NCI-H2107 (cell line): ENCODE results near the gene HS6ST1.

Experiments
- DNase-seq: peaks from one replicate; lab custom pipeline; 2025; lab: John Stamatoyannopoulos, UW

Gene HS6ST1

DNA sequence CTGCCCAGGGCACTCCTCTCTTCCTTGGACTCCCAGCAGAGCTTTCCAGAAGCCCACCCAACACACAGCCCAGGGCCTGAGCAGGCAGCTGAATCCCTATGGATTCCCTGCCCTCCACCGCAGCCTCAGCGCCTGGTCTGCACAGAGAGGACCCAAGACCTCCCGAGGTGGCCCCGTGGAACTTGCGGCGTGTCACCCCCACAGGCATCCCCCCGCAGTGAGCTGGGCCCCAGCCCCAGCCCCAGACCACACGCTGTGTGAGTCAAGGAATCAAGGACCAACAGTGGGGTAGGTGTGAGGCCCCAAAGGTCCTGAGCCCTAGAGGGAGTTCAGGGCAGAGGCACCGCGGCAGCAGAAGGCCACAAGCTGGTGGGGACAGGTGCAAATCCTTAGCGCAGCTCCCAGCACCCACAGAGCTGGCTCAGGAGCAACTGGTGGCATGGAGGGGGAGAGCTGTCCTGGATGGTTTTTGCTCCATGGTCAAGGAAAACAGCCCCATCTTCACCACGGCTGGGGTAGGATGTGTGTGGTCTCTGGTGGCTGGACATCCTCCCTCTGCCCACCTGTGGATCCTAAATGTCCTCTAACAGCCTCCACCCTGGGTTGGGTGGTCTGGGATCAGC lies 8.5 kb downstream of the HS6ST1 start:
- DNase-seq: no peak

DNA sequence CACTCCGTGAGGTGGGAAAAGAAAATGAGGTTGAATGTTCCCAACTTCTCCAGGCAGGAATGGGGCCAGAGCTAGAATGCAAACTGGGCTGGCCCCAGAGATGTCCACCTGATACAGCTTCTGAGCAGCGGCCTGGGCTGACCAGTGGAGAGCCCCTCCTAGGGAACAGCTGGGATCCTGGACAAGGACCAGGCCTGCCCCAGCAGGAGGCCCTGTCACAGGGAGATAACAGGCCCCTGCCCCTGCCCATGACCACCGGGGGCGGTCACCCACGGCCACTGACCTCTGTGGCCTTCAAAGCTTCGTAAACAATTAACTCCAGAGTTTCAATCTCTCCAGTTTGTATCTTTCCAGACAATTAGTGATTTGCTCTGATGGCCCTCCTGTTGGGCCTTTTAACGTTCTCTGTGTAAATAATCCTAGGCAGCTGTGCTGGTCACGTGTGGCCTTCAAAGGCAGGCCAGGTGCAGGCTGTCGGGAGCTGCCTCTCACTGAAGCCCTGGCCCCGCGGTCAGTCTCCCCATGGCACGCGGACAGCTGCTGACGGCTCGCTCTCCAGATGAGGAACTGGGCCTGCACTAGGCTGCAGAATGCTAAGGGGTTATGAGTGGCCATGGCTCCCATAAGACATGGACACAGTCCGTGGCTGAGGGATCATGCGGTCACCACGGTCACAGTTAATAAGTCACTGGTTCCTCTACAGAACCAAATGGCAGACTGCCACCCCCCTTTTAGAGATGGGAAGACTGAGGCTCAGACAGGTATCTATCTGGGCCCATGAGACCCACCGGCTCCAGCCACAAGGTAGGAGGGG lies 9.2 kb downstream of the HS6ST1 start:
- DNase-seq: peak; percentile 64

DNA sequence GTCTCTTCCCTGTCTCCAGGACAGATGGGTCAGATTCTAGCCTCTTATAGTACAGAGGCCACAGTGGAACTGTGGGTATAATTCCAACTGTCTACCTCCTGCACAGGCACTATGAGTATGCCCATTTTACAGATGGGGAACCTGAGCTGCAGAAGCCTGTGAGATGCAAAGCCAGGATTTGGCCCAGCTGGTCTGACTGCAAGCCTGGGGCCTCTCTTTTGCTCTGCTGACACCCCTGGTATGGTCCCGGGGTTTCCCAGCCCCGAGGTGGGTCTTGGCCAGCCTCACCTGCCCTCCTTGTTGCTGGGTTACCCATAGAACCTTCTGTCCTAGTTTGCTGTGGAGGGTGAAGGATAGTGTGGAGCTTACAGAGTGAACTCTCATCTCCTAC lies 9.8 kb downstream of the HS6ST1 start:
- DNase-seq: no peak

DNA sequence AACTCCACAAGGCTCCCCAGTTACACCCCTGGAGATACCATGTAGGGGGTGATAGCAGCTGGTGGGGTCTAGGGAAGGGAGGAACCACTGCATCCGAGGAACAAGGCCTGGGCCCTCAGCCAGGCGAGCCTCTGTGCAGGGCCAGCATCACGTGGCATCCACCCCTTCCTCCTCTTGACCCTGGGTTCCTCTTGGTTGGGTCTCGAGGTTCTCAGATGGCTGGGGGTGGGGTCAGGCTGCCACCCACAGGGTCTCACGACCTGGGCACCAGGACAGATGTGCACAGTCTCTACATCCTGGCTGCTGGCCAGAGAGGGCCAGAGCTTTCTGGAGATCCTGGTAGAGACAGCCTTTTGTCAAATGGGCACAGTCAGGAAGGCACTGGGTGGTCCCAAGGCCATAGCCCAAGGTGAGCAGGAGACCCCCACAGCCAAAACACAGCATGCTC lies 10.4 kb downstream of the HS6ST1 start:
- DNase-seq: no peak

DNA sequence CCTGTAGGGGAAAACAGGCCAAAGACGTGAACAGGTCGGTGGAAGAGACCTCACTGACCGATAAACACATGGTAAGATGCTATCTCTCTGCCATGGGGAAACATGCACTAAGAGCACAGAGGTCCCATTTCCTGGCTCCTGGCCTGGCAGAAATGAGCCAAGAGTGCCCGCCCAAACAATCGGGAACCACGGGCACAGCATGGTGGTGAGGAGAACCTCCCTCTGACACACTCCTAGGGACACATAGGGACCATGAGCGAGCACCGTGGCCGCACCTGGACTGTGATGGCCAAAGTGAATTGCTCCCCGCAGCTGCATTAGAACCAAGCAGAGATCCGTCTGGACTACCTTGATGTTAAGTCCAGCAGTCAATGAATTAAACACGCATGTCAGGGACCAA lies 11.1 kb downstream of the HS6ST1 start:
- no peak for DNase-seq

DNA sequence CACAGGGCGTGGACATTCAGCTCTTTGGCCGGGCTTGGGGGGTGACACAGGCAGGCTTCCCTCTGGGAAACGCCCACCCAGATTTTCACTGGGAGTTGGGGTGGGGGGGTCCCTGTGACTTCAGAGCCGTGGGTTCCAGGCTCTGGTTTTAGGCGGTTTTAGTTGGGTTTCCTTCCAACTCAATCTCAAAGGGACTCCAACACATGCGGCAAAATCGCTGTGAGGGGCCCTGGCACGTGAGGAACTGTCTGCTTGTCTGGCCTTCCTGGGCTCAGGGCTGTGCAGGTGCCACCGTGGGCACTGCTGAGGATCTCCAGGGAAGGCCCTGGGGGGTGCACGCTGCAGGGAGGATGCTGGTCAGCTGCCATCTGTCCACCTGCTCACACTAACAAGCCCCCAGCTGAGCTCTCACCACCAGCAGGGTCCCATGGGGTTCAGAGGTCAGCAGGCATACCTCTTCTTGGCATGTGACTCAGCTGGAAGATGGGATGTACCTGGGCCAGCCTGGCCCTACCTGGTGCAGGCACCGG lies 11.7 kb downstream of the HS6ST1 start:
- DNase-seq: no peak

DNA sequence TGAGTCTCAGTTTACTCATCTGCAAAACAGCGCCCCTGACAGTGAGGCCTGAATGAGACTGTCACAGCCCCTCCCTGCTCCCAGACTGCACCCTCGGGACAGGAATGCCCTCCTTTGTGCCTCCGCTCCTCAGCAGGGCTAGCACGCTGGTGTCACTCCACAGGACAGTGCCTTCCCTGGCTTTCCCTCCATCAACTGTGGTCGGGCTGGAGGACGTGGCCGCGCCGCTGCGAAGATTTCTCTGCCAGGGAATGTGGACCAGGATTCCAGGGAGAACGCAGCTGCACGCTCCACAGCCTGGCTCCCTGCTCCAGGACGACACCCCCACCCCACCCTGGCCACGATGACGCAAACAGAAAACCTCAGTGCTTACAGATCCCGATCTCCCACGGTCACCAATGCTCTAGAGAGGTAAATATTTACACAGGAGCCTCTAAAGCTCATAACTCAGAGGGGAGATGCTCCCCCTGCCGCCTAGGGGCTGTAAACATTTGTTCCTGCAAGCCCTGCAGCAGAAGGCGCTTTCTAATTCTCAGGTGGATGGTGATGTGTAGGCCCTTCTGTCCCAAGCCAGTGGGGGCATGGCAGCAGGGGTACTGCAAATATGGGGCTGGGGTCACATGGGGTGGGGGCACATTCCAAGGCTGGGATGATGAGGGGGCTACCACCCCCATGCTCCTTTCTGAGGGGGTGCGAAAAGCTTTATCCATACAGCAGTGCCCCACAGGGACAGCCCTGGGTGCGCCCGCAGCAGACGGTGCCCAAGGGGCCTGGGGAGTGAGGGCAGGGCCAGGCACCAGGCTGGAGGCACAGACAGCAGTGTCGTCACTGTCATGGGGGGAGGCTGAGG lies 12.4 kb downstream of the HS6ST1 start:
- DNase-seq: peak; percentile 54

DNA sequence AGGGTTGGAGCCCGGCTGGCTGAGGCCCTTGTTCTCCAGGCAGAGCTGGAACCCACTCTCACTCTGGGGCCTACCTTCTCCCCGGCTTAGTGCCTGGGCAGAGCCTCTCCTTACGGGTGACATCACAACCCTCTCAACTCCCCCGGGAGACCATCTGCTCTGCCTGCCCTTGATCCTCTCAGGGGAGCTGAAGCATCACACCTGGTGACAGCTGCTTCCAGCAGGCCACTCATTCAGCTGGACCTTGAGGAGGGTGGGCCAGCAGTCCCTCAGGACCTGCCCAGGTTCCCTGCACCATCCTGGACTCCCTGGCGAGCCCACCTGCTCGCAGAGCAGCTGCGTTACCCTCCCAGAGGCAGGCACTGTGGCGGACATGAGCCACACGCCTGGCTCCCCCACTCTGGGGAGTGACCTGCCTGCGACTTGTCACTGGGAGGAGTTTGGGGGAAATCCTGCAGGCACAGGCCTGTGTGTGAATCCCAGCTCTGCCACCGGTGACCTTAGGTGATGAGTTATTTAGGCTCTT lies 13.1 kb downstream of the HS6ST1 start:
- peak; percentile 63 for DNase-seq

GRCh38 chr2:128304715-128305554 lies 13.7 kb downstream of the HS6ST1 start:
- DNase-seq: peak; percentile 82

DNA sequence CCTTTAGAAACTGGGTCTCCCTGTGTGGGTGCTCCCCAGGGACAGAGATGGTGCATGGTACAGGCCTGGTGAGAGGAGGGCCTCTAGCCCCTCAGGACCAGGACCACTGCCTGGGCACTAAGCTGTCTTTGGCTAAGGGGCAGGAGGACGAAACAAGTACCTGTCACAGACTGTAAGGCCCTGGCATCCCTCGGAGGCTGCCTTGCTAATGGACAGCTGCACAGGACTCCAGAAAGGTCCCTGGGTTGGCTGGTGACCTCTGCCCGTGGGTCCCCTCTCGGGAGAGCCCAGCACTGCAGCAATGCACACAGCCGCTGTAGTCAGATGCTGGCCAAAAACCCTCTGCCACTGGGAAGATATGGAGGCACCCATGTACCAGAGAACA lies 14.3 kb downstream of the HS6ST1 start:
- no peak for DNase-seq

DNA sequence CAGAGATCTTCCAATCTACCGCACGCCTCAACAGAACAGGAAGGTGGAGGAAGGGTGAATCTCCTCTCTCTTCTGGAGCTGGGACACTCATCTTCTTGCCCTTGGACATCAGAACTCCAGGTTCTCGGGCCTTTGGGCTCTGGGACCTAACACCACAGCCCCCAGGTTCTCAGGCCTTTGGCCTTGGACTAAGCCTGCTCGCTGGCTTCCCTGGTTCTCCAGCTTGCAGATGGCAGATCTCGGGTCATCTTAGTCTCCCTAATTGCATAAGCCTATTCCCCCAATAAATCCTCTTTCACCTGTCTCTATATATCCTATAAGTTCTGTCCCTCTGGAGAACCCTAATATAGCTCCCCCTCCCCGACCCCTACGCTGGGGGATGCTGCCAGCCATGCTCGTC lies 14.8 kb downstream of the HS6ST1 start:
- DNase-seq: no peak

DNA sequence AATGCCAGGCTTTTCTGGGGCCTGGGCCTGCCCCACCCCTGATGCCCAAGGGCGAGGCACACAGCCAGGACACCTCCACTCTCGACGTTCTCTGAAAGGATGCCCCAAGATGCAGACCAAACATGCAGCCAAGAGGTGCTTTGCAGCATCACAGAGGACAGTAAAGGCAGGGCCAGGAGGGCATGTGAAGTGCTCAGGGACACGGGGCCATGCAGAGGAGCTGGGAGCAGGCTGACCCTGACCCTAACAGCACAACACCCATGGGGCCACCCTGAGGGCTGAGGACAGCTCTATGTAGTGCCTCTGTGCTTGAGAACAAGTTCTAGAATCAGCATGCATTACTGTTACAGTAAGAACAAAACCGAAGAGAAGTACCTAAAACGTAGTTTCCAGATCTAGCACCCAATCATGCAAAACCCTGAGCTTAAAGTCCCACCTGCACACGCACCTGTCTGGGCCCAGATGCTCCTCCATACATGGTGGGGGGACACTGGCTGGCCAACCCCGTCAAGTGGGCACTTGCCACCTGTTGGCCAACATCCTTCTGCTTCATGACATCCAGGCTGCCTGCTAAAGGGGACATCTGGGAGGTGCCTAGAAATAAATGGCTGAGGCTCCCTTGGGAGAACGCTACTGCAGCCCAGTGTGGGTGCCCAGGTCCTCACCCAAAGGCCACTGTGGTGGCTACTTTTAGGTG lies 15.4 kb downstream of the HS6ST1 start:
- DNase-seq: no peak

- DNase-seq: no peak
Measured at GRCh38 chr2:128302744-128303067, 16.0 kb downstream of the HS6ST1 start.

DNA sequence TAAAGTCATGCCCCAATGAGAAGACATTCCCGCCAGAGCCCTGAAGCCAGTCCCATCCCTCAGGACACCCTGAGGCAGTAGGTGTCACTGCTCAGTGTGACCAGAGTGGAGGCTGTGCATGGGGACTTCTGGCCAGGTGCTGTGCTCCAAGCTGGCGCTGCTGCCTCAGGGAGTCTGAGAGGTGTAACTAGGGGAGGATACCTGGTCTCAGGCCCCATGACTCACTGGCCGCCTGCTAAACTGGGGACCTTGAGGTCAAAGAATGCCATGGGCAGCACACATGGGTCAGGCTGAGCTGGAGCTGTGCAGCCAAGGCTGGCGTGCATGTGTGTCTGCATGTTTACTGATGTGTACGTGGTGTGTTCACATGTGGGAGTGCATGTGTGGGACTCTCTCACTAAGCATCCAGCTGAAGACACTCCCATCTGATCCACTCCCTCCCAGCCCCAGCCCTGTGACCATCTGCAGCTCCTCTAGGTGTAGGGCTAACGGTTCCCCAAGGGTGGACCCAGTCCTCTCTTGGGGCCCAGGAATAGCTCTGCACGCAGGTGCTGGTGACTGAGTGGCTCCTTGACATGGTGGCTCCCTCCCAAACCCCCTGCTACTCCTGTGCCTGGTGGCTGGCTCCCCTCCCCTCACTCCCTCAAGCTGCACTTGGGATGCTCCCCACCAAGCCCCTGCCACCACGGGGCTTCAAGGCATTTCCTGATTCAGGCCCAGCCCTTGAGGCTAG lies 16.5 kb downstream of the HS6ST1 start:
- DNase-seq: no peak

DNA sequence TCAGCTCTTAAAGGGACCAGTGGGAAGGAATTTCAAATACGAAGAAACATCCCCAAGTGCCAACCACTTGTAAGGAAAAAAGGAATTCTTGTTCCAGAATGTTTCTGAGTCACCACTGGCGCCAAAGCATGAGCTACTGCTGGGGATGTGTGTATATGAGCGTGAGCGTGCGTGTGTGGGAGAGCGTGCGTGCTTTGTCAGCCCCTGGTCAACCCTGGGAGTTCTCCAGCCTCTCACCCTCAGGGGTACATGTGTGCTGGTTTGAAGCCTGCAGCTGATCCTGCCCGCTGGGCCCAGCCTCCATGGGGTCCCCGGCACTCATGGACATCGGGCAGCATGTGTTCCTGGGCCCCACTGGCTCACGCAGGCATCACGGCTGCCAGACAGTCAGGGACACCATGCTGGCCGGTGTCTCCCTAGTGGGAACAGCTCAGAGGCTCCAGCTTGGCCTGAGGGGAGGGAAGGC lies 17.1 kb downstream of the HS6ST1 start:
- DNase-seq: no peak

GRCh38 chr2:128301021-128301420 lies 17.6 kb downstream of the HS6ST1 start:
- no peak for DNase-seq

- DNase-seq: no peak
Measured at GRCh38 chr2:128300151-128301020, 18.3 kb downstream of the HS6ST1 start.

GRCh38 chr2:128299628-128300027 lies 19.0 kb downstream of the HS6ST1 start:
- no peak for DNase-seq
